GM04504 (cell line): ENCODE results near the gene MPP3.
"Not testable (repeated sequence)": the region's sequence is repeated elsewhere in the genome, so short reads cannot be mapped to it uniquely, and the experiment has no call there.

Experiments
- DNase-seq: peaks from one replicate; pipeline ENCODE4 v3.0.0-alpha.2; 2012; ENCODE audit warnings: low read depth

MPP3 gene, protein sequence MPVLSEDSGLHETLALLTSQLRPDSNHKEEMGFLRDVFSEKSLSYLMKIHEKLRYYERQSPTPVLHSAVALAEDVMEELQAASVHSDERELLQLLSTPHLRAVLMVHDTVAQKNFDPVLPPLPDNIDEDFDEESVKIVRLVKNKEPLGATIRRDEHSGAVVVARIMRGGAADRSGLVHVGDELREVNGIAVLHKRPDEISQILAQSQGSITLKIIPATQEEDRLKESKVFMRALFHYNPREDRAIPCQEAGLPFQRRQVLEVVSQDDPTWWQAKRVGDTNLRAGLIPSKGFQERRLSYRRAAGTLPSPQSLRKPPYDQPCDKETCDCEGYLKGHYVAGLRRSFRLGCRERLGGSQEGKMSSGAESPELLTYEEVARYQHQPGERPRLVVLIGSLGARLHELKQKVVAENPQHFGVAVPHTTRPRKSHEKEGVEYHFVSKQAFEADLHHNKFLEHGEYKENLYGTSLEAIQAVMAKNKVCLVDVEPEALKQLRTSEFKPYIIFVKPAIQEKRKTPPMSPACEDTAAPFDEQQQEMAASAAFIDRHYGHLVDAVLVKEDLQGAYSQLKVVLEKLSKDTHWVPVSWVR

DNA sequence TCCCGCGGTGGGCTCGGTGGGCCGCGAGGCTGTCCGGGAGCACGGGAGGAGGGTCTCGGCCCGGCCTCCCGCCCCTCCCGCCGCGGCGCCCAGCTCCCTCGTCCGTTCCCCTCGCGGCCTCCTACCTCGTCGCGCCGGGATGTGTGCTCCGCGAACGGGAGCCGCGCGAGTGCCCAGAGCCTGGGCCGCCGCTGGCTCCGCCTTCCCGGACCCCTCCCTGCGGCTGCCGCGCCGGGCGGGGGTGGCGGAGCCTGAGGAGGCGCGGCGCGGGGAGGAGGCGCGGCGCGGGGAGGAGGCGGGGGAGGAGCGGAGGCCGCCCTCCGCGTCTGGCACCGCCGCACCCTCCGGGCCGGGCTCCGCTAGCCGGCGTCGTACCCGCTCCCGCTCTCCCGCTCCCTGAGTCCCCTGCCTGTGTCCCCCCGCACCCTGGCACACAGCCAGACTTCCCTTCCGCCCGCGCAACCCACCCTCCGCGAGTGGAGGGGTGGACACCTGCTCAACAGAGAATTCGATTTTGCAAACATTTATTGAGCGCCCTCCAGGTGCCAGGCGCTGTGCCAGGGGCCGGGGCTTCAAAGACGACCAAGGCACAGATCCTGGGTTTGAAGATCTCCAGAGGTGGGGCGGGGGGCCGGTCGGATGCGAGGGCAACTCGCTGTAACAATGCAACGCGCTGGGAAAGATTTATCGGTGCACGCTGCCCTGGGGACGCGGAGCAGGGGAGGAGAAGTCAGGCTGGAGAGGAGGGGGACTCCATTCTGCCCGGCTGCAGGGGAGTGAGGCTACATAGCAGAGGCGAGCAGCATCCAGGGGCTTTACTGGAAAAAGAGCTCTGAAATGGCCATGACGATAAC is at the start of gene MPP3:
TSS of gene MPP3 (minus strand) at position 171 of the 854 bp plus-strand sequence. CDS start 1,240 bp downstream, outside the sequence.
- peak; percentile 47 for DNase-seq

DNA sequence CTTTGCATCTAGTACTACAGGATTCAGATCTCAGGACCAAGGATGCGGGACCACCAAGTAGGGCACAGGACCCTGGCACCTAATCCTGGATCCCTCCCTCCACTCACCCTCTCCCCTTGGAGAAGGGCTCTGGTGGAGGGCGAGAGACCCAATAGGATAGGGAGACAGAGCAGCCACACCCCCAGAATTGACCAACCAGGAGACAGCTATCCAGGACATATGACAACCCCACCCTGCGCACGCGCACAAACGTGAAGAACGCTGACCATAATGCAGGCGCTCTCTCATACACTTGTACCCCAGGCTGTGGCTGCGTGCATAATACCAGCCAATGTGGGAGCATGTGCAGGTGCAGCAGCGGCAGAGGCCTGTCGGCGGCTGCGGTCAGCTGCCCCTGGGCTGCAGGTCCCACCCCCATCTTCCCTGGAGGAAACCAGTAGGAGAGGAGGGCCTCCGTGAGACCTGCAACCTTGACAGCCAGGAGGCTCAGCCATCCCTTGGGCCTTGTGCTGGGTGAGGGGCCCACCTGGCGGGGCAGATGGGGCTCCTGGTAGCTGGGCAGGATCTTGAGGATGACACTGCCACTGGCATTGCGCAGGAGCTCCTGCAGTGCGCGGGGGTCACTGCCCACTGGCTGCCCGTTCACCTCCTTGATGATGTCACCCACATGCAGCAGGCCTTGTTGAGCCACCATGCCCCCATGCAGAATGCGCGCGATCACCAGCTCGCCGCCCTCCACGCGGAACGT is 49.0 kb upstream of the MPP3 start:
- no peak for DNase-seq

DNA sequence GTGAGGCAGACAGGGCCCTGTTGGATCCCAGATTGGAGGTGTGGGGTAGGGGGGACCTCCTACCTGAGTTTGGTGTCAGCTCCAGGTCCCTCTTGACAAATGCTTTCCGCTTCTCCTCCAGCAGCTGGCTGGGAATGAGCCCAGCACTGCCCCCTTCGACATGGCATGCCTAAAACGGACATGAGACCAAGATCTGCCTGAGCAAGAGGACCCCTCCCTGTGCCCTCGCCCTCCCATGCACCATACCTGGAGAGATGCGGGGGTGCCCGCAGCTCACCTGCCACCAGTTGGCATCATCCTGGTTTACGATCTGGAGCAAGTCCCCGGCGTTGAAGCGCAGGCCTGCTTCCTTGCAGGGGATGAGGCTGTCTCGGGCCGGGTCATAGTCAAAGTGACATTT is 48.2 kb upstream of the MPP3 start:
- no peak for DNase-seq

DNA sequence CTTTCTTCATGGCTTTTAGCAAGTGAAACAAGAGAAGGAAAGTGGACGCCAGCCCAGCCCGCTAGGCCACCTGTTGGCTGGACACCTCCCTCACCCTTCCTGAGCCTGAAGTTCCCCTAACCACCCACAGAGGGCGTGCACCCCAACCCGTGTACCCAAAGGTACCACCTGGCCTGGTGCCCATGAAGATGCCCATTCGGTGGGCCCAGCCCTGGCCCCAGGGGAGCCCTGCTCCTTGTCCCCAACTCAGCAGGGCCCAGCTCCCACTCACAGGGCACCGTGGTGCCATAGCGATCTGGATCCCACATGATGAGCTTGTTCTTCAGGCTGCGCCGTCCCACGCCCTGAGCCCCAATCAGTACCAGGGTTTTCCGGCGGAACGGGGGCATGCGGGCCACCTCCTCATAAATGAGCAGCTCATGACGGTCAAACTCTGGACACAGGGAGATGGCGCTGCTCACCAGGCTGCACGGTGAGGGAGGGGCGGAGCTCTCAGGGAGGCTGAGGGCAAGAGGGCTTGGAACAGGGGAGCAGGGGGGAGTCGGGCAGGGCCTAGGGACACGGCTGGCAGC is 47.6 kb upstream of the MPP3 start:
- no peak for DNase-seq

DNA sequence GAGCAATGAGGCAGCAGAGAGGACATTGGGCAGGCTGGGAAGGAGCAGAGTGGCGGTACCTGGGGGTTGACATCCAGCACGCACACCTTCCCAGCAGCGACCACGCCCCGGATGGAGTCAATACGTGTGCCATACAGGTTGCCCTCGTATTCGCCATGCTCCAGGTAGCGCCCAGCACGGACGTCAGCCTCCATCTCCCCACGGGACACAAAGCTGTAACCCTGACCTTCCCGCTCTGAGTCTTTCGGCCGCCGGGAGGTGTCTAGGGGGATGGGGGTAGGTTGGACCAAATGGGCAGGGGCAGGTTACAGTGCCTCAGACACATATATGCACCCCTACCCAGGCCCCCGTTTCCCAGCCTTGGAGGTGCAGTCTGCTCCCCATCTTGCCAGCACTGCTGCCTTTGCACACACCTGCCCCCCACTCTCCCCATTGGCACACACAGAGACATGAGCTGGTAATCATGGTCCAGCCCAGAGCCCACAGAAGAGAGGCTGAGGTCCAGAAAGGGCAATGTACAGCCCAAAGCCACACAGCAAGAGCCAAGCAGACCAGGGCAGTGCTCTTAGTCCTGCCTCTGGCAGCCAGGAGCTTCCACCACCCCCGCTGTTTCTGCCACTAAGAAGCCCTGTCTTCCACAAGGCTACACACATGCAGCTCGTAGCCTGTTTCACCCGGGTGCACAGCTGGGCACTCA is 46.9 kb upstream of the MPP3 start:
- DNase-seq, result no peak

DNA sequence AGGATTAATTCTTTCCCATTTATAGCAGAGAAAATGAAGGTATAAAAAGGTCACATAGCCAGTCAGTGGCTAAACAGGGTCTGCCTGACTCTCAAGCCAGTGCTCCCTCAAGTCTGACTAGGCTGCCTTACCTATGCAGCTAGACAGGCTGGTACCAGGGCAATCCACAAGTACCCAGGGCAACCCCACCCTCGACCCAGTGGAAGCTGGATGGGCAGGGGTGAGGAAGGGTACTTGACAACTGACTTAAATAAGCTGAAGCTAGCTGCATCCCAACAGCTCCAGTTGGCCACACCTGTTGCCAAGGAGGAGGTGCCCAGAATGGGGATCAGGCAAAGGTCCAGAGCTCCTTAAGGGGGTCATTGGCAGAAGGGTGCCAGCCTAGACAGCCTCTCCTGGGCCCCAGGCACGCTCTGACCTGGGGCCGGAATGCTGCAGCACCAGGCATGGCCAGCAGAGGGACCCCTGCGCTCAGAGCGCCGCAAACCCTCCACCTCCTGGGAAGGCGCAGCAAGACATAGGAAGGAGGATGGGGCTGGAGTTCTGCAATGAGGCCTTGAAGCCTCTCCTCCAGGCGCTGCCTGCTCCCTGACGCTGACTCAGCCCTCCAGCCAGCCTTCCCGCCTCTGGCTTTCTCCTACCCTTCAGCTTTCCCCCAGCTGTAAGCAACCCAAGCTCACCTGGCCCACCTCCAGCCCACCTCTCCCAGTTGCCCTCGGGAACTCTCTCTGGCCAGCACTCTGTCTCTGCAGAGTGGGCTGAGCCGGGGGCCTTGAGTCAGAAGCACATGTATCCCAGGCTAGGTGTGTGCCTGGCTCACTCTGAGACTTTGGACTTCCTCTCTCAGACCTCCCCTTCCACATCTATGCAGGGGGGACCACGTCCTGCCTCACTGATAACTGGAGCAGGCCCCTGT is 45.6 kb upstream of the MPP3 start:
- peak; percentile 77 for DNase-seq

DNA sequence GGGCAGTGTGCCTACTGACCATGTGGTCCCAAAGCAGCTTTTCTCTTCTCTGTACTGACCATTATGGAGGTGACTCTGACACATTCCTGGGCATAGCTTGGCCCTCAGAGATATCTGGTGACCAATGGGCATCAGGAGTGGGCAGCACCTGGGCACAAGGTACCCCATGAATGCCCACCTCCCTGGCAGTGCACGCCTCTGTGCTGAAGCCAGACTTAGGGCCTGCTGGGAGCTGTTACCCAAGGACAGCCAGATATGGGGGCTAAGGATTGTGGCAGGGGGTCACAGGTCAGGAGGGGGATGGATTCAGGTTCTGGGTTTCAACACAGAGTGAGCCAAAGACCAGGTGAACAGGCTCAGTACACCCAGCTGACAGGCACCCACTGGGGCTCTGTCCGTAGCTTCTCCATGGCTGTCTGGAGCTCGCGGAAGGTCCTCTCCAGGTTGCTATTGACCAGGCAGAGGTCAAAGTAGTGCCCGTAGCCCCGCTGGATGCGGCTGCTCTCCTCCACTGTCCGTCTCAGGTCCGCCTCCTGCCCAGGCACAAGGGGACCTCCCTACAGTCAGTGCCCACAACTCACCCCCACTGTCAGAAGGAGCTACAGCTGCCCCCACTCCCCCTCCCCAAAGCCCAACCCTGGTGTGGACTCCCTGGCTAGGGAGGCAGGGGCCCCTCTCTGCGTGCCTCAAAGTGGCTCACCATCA is 44.7 kb upstream of the MPP3 start:
- no peak for DNase-seq

DNA sequence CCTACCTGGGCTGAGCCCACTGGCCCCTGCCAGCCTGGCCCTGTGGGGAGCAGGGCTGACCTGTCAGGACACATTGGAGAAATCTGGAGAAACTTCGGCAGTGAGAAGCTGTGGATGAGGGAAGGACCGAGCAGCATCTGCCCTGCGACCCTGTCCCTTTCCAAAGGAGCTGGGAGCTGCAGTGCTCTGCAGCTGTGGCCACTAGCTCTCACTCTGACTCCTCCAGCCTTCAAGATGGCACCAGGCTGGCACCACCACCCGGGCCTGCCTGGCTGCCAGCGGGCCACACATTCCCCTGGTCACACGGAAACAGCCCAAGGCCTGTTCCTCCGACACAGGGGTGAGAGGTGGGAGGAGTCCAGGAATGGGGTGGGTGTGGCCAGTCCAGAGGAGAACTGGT is 44.1 kb upstream of the MPP3 start:
- DNase-seq, result no peak

DNA sequence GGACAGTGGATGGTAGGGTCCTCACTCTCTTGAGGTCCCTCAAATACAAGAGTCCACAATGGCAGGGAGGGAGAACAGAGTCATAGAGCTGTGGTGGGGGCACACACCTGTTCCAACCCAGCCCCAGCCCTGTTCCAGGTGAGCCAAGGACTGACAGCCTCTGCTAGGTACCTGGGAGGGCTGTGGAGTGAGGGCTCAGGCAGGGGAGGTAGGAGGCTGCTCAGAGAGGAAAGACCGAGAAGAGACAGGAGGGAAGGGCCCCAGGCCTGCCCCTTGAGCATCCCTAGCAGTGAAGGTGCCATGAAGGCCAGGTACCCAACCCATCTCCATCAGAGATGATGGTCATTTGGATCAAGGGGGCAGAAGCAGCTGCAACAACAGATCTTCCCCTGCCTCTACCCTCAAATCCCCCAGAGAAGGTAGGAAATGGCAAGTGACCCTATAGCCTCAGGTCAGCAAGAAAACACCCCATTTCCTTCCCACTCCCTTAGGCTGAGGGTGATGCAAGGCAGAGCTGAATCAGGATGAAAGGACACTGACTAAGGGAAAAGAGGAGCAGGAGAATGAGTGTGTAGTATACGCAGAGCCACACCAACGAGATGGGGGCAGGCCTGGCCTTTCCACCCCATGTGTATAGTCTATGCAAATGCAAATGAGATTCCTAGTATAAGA is 42.7 kb upstream of the MPP3 start:
- no peak for DNase-seq

DNA sequence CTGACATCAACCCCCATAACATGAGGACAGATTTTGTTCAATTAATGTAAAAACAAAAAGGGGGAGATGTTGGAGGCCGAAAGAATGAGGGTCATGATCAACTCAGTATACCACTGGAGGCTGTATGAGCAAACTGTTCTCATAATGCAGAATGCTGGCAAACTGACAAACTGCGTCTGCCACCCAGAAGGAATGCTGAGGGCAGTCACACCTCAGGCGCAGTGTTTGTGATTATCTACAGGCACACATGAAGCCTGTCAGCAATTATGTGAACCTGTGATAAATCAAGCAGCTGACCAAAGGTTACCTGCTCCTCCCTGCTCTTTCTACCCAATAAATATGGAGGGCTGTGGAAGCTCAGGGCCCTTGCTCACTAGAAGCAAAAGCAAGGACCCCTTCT is 41.3 kb upstream of the MPP3 start:
- DNase-seq, result no peak

DNA sequence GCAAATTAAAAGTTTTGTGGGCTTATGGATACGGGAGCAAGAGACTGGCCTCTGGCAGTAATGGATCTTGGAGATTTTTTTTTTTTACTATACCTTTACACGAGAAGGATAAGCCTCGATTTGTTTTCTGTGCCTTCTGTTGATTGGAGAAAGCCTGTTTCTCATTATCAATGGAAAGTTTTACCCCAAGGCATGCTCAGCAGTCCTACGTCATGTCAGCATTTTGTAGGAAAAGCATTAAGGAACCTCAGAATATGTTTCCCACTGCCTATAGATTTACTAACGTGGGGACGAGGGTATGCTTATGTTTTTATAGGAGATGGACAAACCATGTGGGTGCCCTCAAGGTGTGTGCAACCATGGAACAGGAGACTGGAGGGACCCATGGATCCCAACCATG is 40.9 kb upstream of the MPP3 start:
- DNase-seq, result no peak

DNA sequence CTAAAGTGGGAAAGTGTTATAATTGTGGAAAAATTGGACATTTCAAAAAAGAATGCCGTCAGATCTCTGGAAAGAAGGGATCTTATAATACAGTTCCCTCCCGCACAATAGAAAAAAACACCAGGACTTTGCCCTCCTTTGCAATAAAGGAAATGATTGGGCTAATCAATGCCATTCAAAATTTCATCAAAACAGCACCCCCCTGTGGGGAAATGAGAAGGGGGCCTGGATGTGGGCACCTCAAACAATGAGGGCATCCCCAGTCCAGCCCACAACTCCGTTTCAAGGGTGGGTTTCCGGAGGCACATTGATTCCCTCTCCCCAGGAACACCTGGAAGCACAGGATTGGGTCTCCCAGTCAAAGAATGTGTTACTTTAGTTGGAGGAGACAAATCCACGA is 40.1 kb upstream of the MPP3 start:
- DNase-seq, result no peak

DNA sequence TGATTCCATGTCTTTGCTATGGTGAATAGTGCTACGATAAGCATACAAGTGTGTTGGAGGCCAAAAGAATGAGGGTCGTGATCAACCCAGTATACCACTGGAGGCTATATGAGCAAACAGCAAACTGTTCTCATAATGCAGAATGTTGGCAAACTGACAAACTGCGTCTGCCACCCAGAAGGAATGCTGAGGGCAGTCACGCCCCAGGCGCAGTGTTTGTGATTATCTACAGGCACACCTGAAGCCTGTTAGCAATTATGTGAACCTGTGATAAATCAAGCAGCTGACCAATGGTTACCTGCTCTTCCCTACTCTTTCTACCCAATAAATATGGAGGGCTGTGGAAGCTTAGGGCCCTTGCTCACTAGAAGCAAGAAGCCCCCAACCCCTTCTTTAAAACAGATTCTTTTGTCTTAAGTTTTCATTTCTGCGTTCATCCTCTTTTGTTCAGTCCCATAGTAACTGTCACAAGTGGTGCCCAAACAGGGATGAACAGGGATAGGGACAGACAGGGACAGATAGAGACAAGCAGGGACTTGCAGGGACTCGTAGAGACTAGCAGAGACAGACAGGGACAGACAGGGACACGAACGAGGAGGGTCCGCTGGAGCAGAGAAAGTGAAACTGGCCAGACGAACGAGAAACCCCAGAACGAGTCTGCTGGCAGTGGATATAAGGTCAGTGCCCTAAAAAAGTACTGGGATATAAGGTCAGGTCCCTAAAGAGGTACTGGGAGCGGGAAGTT is 39.2 kb upstream of the MPP3 start:
- DNase-seq, result no peak

DNA sequence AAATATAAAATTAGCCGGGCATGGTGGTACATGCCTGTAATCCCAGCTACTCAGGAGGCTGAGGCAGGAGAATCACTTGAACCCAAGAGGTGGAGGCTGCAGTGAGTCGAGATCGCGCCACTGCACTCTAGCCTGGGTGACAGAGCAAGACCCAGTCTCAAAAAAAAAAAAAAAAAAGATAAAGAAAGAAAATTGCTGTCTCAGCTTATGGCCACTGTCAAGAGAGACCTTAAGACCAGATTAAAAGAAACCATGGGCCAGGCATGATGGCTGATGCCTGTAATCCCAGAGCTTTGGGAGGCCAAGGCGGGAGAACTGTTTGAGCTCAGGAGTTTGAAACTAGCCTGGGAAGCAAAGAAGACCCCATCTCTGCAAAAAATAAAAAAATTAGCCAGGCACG is 36.1 kb upstream of the MPP3 start:
- not testable (repeated sequence) for DNase-seq

DNA sequence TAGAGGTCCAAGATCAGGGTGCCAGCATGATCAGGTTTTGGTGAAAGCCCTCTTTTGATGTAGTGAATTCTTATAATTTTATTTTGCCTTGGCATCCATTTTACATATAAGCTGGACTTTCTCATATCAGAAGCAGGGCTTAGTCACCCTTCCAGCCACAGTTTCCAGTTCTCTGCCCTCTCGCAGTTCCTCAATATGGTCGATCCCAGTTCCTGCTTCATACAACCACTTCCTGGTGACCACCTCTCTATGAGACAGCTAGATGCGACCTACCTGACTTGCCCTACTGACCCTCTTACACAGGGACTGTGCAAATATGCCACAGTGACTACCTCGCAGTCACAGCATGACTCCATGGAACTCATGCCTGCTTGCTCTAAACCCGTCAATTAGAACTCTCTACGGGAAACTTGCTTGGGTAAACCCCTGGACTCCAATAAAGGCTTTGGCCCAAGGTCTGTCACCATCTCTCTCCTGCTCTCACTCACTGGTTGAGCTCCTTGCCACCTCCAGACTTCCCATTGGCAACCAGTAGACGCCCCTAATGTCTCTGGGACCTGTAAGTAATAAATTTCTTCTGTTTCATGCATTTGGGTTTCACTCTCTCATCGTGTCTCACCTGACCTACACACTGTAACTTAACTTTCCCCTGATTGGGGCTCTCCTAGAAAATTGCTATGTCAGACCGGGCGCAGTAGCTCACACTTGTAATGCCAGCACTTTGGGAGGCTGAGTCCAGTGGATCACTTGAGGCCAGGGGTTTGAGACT is 35.5 kb upstream of the MPP3 start:
- DNase-seq, result no peak

DNA sequence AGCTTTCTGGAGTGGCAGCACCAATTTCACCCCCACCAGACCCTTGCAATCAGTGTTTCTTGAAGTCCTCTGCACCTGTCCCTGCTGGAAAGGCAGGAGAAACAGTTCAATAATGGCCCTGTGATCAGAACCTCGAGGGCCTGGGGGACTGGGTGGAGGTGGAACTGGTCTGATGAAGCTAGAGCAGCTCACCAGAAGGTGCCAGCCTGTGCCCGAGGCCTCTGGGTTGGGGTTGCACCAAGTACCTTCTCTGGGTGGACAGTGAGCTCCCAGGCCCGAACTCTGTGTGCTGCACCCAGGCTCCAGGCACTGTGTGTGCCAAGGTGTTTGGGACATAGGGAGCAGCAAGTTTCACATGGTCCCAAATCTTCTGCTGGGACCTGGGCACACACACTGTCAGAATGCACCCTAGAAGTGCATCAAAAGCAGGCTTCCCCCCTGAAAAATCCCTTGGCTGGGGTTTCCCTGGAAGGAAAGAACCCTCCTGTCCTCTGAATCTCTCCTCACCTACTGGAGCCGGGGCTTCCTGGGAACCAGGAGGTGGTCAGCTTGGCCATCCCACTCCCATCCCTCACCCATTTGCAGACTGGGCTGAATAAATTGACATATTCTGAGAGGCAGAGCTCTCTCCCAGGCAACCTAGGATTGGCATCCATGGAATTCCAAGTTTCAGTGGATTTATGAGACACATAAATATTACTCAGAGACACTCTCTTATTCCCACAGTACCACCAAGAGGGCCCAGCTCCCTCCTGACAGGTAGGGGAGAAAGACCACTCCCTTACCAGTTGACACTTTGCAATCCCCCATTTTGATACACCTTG is 31.4 kb upstream of the MPP3 start:
- DNase-seq, result no peak
